Type B pancreatic cell (in vitro differentiated cells): ENCODE results near the gene PDE8B. TPM values are rescaled to one million over a fixed set of nuclear protein-coding genes. Genes with fewer than 3 reads are reported as not detected.

Experiments
- DNase-seq: peaks from one replicate; pipeline ENCODE4 v3.0.0; 2021; ENCODE audit warnings: mixed read lengths; ENCODE audit not compliant: unreplicated experiment; ENCODE audit errors: extremely low spot score
- H3K27ac Mint-ChIP-seq: 2 replicates; pipeline ENCODE4 v1.8.0; 2021; ENCODE audit warnings: mild to moderate bottlenecking, mixed read lengths
- H3K27me3 Mint-ChIP-seq: 2 replicates; pipeline ENCODE4 v1.8.0; 2021; ENCODE audit warnings: mixed read lengths
- H3K36me3 Mint-ChIP-seq: 2 replicates; pipeline ENCODE4 v1.8.0; 2021; ENCODE audit warnings: mixed read lengths
- H3K4me1 Mint-ChIP-seq: one replicate; pipeline ENCODE4 v1.8.0; 2021; ENCODE audit warnings: mixed read lengths; ENCODE audit not compliant: unreplicated experiment
- H3K4me3 Mint-ChIP-seq: 2 replicates; pipeline ENCODE4 v1.8.0; 2021; ENCODE audit warnings: mild to moderate bottlenecking, mixed read lengths
- H3K9me3 Mint-ChIP-seq: 2 replicates; pipeline ENCODE4 v1.8.0; 2021; ENCODE audit warnings: mixed read lengths
- total RNA-seq: library from RNA; stranded (reverse); gene quantifications from 2 replicates; pipeline ENCODE4 v1.2.1, GENCODE V29; 2021; ENCODE audit warnings: low replicate concordance
- TF ChIP-seq, protein P1 (sequence below): fragments of 200-600 bp; sonication (generic); conservative IDR thresholded peaks from 2 replicates; pipeline ENCODE4 v1.5.0; 2021; ENCODE audit warnings: antibody characterized with exemption, mild to moderate bottlenecking

The PDE8B gene
- total RNA-seq, 1 donor from 2014 or later, result 16.7 TPM

DNA sequence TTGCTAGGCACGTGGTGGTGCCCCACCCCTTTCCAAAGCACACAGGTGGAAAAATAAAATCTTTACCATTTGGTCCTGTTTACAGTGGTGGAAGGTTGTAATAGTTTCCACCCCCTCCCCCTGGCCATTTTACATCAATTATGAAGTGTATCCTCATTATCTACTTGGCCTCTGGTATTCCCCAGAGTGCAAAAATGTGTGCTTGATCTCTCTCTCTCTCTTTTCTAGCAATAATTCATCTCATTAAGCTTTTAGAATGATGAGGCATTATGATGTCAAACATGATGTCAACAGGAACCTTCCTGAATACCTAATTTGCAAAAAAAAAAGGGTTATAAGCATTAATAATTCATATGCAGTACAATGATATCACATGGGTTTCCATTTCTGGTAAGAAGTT lies 3.1 kb downstream of the PDE8B start:
- Mint-ChIP-seq H3K4me1 (peaks cover 15% of the 10 kb centered on the region), H3K27me3 (peaks cover 57% of the 10 kb centered on the region)

DNA sequence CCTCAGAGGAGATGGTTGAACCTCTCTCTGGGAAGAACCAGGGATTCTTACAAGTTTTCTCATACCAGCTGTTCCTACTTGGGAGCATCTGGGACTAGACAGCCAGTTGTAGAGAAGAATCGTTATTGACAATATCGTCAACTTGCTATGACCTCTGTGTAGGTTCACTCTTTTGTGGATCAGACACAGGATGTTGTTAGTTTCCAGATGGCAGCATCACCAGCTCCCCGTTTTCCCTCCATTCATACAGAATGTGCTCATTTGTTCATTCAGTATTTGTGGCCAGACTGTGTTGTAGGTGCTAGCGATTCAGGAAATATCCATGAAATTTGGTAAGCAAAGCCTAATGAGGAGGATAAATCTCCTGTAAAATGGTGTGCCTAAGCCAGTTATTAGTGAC lies 3.7 kb downstream of the PDE8B start:
- H3K4me1 Mint-ChIP-seq, result peaks cover 15% of the 10 kb centered on the region
- DNase-seq, result no peak
- H3K9me3 Mint-ChIP-seq, result no peaks in the 10 kb centered on the region
- peaks cover 51% of the 10 kb centered on the region for H3K27me3 Mint-ChIP-seq
- H3K4me3 Mint-ChIP-seq, result peak overlapping the region; percentile 18
- peaks cover 6% of the 10 kb centered on the region for H3K36me3 Mint-ChIP-seq
- H3K27ac Mint-ChIP-seq, result no peak overlapping the region
- TF ChIP-seq, protein P1, sequence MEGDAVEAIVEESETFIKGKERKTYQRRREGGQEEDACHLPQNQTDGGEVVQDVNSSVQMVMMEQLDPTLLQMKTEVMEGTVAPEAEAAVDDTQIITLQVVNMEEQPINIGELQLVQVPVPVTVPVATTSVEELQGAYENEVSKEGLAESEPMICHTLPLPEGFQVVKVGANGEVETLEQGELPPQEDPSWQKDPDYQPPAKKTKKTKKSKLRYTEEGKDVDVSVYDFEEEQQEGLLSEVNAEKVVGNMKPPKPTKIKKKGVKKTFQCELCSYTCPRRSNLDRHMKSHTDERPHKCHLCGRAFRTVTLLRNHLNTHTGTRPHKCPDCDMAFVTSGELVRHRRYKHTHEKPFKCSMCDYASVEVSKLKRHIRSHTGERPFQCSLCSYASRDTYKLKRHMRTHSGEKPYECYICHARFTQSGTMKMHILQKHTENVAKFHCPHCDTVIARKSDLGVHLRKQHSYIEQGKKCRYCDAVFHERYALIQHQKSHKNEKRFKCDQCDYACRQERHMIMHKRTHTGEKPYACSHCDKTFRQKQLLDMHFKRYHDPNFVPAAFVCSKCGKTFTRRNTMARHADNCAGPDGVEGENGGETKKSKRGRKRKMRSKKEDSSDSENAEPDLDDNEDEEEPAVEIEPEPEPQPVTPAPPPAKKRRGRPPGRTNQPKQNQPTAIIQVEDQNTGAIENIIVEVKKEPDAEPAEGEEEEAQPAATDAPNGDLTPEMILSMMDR, result no peak

More for the DNA sequence above, 3.1 kb downstream of the PDE8B start:
- DNase-seq, result no peak
- peaks cover 6% of the 10 kb centered on the region for H3K36me3 Mint-ChIP-seq
- TF ChIP-seq, protein P1, result no peak
- H3K4me3 Mint-ChIP-seq, result peak overlapping the region; percentile 18
- no peaks in the 10 kb centered on the region for H3K9me3 Mint-ChIP-seq
- no peak overlapping the region for H3K27ac Mint-ChIP-seq

DNA sequence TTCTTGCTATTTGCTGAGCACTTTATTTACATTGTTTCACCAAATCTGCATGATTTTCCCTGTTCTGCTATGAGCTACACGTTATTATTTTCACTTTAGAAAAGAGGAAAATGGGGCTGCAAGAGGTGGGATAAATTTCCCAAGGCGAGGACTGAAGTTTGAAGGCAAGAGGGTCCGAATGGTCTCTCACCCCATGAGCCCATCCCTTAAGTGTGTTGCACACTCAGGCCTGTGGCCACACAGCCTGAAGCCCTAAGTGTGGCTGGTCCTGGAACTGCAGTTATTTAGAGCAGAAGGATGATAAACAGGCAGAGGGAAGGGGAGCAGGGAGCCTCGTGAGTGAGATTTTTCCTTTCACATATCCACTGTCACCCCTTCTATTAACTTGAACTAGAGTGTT lies 7.8 kb downstream of the PDE8B start:
- TF ChIP-seq, protein P1, result peak; percentile 59
- Mint-ChIP-seq H3K9me3 (no peaks in the 10 kb centered on the region), H3K4me1 (peaks cover 4% of the 10 kb centered on the region), H3K36me3 (peaks cover 3% of the 10 kb centered on the region), H3K4me3 (no peak overlapping the region), H3K27ac (no peak overlapping the region), H3K27me3 (peaks cover 23% of the 10 kb centered on the region)
- no peak for DNase-seq

DNA sequence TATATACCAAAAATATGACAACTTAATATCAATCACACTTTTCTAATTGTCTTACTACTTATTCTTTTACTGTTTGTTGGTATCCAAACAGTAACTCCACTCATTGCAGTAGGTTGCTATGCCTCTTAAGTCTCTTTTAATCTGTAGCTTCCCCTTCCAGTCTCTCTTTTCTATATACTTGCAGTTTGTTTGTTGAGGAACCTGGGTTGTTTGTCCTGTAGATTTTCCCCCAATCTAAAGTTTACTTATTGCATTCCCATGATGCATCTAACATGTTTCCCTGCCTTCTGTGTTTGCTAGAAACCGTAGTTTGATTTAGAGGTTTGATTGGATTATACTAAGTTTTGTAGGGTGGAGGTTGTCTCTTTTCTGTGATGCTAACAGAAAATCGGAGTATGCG lies 10.6 kb downstream of the PDE8B start:
- H3K27ac Mint-ChIP-seq, result no peak overlapping the region

DNA sequence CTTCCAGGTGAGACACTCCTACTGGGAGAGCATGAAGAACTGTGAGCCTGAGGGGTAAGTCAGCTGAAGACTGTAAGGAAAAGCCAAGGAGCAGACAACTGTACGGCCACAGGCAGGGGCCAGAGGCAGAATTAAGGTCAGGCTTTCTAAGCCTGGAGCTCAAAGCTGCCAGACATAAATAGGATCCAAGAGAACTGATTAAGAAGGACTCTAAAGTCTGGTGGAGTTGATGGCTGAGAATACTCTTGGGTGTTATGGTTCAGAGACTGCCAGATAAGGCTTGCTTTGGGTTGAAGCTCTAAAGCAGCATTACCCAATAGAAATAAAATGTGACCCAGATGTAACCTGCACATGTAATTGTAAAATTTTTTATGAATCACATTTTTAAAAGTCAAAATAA lies 12.2 kb downstream of the PDE8B start:
- no peaks in the 10 kb centered on the region for H3K4me1 Mint-ChIP-seq
- no peaks in the 10 kb centered on the region for H3K9me3 Mint-ChIP-seq
- peaks cover 4% of the 10 kb centered on the region for H3K27me3 Mint-ChIP-seq
- DNase-seq, result no peak
- H3K27ac Mint-ChIP-seq, result no peak overlapping the region
- TF ChIP-seq, protein P1, result no peak
- no peaks in the 10 kb centered on the region for H3K36me3 Mint-ChIP-seq
- no peak overlapping the region for H3K4me3 Mint-ChIP-seq

More for the DNA sequence above, 10.6 kb downstream of the PDE8B start:
- H3K4me1 Mint-ChIP-seq, result no peaks in the 10 kb centered on the region
- no peak for DNase-seq
- H3K36me3 Mint-ChIP-seq, result no peaks in the 10 kb centered on the region
- H3K27me3 Mint-ChIP-seq, result peaks cover 8% of the 10 kb centered on the region
- no peaks in the 10 kb centered on the region for H3K9me3 Mint-ChIP-seq
- TF ChIP-seq, protein P1, result no peak
- H3K4me3 Mint-ChIP-seq, result no peak overlapping the region

DNA sequence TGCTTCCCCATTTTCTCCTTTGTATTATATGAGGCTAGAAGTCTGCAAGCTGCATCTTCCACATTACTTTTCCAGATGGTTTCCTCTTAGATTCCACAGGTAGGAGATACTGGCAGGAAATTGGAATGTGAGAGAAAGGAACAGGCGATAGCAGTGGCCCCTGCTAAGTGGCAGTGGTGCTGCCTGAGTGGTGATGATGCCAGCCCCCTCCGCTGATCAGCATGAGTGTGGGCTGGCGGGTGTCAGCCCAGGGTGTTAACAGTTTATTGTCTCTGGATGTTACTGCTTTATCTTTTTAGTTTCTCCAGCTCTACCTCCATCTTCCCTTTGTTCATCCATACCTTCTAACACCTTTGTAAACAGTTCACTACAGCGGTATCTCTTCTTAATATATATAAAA lies 13.2 kb downstream of the PDE8B start:
- DNase-seq, result no peak
- Mint-ChIP-seq H3K4me1 (no peaks in the 10 kb centered on the region), H3K36me3 (no peaks in the 10 kb centered on the region), H3K9me3 (no peaks in the 10 kb centered on the region), H3K4me3 (no peak overlapping the region), H3K27me3 (peaks cover 4% of the 10 kb centered on the region), H3K27ac (no peak overlapping the region)
- TF ChIP-seq, protein P1, result no peak
